K562 (cell line): ENCODE data around the gene CFAP221. TPM values are rescaled to one million over a fixed set of nuclear protein-coding genes. Genes with fewer than 3 reads are reported as not detected.

Experiments
- ATAC-seq: fragments of 200-7000 bp; cut with Tn5 transposase; 3 replicates; pipeline ENCODE4 v1.9.1; 2020; ENCODE audit warnings: moderate library complexity
- BruUV-seq: library from RNA; stranded (reverse); fragments of 400-500 nt; replicated peaks from 2 replicates; lab custom pipeline; 2021; lab: Mats Ljungman, UMichigan
- CTCF ChIA-PET: fragments of 300-600 bp; formaldehyde crosslinking; extraction: SDS; loops from one replicate; lab custom pipeline; 2021; ENCODE audit warnings: low intra/inter-chr PET ratio; lab: Yijun Ruan, JAX
- POLR2A ChIA-PET: fragments of 300-600, 350-650 bp; sonication (Branson Sonifier 250); formaldehyde crosslinking; extraction: SDS; loops from one replicate; lab custom pipeline; 2021; ENCODE audit warnings: antibody characterized with exemption, inconsistent platforms; lab: Yijun Ruan, JAX
- DNase-seq, 4 experiments: peaks; one replicate each; pipeline versions ENCODE4 v3.0.0 to v3.0.0-alpha.2; 2011 to 2018; ENCODE audit warnings: low spot score in 3 of 4, mixed read lengths in 3 of 4; ENCODE audit errors: extremely low read depth in 1 of 4
- FAIRE-seq: peaks from 2 replicates; lab custom pipeline; 2011; peaks lifted over from hg19 to GRCh38; lab: Jason Lieb, UNC
- H2AFZ ChIP-seq: 2 replicates; pipeline ENCODE4 v1.6.0; 2011; ENCODE audit warnings: low read depth, low read length, control low read depth, inconsistent platforms
- H3K27ac ChIP-seq: fragments of 200-600 bp; 3 replicates; pipeline ENCODE4 v1.8.0; 2011; ENCODE audit warnings: low read depth, mild to moderate bottlenecking, control low read depth, inconsistent platforms, low read length, moderate library complexity, mixed read lengths; ENCODE audit errors: extremely low read depth
- H3K27me3 ChIP-seq, 2 experiments: fragments of 300-600 bp in 1 of 2; 2 replicates in 1 of 2; 3 replicates in 1 of 2; pipeline versions ENCODE4 v1.6.0 to v1.8.0; 2011; ENCODE audit warnings: inconsistent platforms in 2 of 2, low read length in 2 of 2, mild to moderate bottlenecking in 1 of 2, mixed read lengths in 1 of 2, moderate library complexity in 1 of 2; ENCODE audit not compliant: control insufficient read depth in 2 of 2, insufficient read depth in 2 of 2
- H3K36me3 ChIP-seq: fragments of 300-600 bp; 3 replicates; pipeline ENCODE4 v1.8.0; 2011; ENCODE audit warnings: mild to moderate bottlenecking, low read length, inconsistent platforms; ENCODE audit not compliant: control insufficient read depth, insufficient read depth
- H3K4me1 ChIP-seq, 2 experiments: fragments of 200-600 bp in 1 of 2; replicated peaks in 1 of 2; 2 replicates in 1 of 2; 3 replicates in 1 of 2; pipeline versions ENCODE4 v1.5.1 to v1.8.0; 2011; ENCODE audit warnings: inconsistent platforms in 2 of 2, low read length in 2 of 2, mild to moderate bottlenecking in 1 of 2, mixed read lengths in 1 of 2, moderate library complexity in 1 of 2; ENCODE audit not compliant: control insufficient read depth in 2 of 2, insufficient read depth in 2 of 2
- H3K4me2 ChIP-seq: 2 replicates; pipeline ENCODE4 v1.6.1; 2011; ENCODE audit warnings: low read length, control low read depth, inconsistent platforms, mixed read lengths; ENCODE audit not compliant: insufficient read depth
- H3K4me3 ChIP-seq: fragments of 200-600 bp; sonication (generic), shearing (Covaris generic); 2 replicates; pipeline ENCODE4 v1.5.1; 2016; ENCODE audit warnings: control low read depth, inconsistent platforms
- H3K79me2 ChIP-seq: fragments of 200-600 bp; 3 replicates; pipeline ENCODE4 v1.8.0; 2011; ENCODE audit warnings: low read length, inconsistent platforms; ENCODE audit not compliant: control insufficient read depth, insufficient read depth
- H3K9ac ChIP-seq, 2 experiments: 2 replicates each; pipeline versions ENCODE4 v1.6.0 to v1.6.1; 2011; ENCODE audit warnings: low read depth in 2 of 2, low read length in 2 of 2, control low read depth in 1 of 2, inconsistent platforms in 1 of 2, mild to moderate bottlenecking in 1 of 2, mixed read lengths in 1 of 2; ENCODE audit not compliant: insufficient read depth in 1 of 2
- H3K9me1 ChIP-seq: one replicate; pipeline ENCODE4 v1.6.0; 2011; ENCODE audit warnings: inconsistent platforms, mild to moderate bottlenecking, low read length, moderate library complexity; ENCODE audit not compliant: control insufficient read depth, insufficient read depth
- H3K9me3 ChIP-seq: replicated peaks from 2 replicates; pipeline ENCODE4 v1.5.1; 2011; ENCODE audit warnings: low read depth, low read length, inconsistent platforms; ENCODE audit not compliant: control insufficient read depth, insufficient read depth
- H4K20me1 ChIP-seq: replicated peaks from 2 replicates; pipeline ENCODE4 v1.6.1; 2011; ENCODE audit warnings: low read length, inconsistent platforms, mixed read lengths; ENCODE audit not compliant: control insufficient read depth, insufficient read depth
- FUS ChIP-seq: fragments of 200-400 bp; formaldehyde crosslinking; optimal IDR thresholded peaks from 2 replicates; pipeline ENCODE3; 2017; ENCODE audit warnings: low read depth, low read length
- NCOA4 ChIP-seq: fragments of 450-650 bp; IDR thresholded peaks from 2 replicates; pipeline ENCODE4 v1.6.1; 2018; ENCODE audit warnings: mild to moderate bottlenecking; ENCODE audit not compliant: partially characterized antibody
- PRMT5 ChIP-seq: sonication (generic); formaldehyde crosslinking; IDR thresholded peaks from 2 replicates; pipeline ENCODE4 v1.5.0; 2020; ENCODE audit warnings: missing genetic modification reagents
- RBM14 ChIP-seq: fragments of 200-400 bp; formaldehyde crosslinking; IDR thresholded peaks from 2 replicates; pipeline ENCODE4 v1.6.1; 2018; ENCODE audit warnings: low read depth, mild to moderate bottlenecking, low read length, moderate library complexity, borderline replicate concordance; ENCODE audit not compliant: insufficient read depth
- RBM39 ChIP-seq: fragments of 200-400 bp; formaldehyde crosslinking; optimal IDR thresholded peaks from 2 replicates; pipeline ENCODE3; 2018; ENCODE audit warnings: low read depth, low read length
- ZBTB1 ChIP-seq: sonication (generic); formaldehyde crosslinking; IDR thresholded peaks from 2 replicates; pipeline ENCODE4 v1.8.1; 2023; ENCODE audit warnings: missing genetic modification reagents, low read depth, mild to moderate bottlenecking, borderline replicate concordance
- ZKSCAN1 ChIP-seq: fragments of 150-350 bp; IDR thresholded peaks from 2 replicates; pipeline ENCODE4 v1.6.1; 2016; ENCODE audit warnings: low read depth, low read length
- ZNF354B ChIP-seq: fragments of 250-450 bp; sonication (Bioruptor Pico); IDR thresholded peaks from 2 replicates; pipeline ENCODE4 v1.4.0; 2020
- in situ Hi-C: fragments of 300-500 bp; cut with MboI; formaldehyde crosslinking; loops from 4 replicates; pipeline ENCODE4 v1.15.0; 2018; ENCODE audit warnings: inconsistent platforms, mixed read lengths
- intact Hi-C: fragments of 100-400 bp; cut with micrococcal nuclease; formaldehyde crosslinking; loops from 2 replicates; pipeline ENCODE4 v1.14.2; 2022
- polyA plus RNA-seq, 8 experiments: library from polyadenylated mRNA; depleted of rRNA in 4 of 8; stranded (reverse) in 5 of 8; unstranded in 3 of 8; fragments of >200 nt; fragmentation: Nextera tagmentation in 2 of 8; fragmentation: Illumina TruSeq in 1 of 8; extraction: Ambion mirVana in 2 of 8; extraction: Trizol in 1 of 8; gene quantifications; 2 replicates each; pipeline versions ENCODE4 v1.2.1 to v1.2.3, GENCODE V29; 2011 to 2014; ENCODE audit warnings: inconsistent platforms in 1 of 8, missing spikeins in 1 of 8
- total RNA-seq, 7 experiments: library from RNA; depleted of rRNA in 6 of 7; stranded (reverse); fragments of >200 nt in 6 of 7; fragmentation: Illumina TruSeq in 2 of 7; extraction: Trizol in 2 of 7; gene quantifications; 2 replicates each; pipeline versions ENCODE4 v1.2.1 to v1.2.3, GENCODE V29; 2011 to 2021; ENCODE audit warnings: low replicate concordance in 1 of 7
- TF ChIP-seq, protein P1 (sequence below): fragments of 200-800 bp; sonication (Bioruptor generic); IDR thresholded peaks from 2 replicates; pipeline ENCODE4 v1.6.1; 2017; ENCODE audit warnings: missing genetic modification characterization, missing compliant biosample characterization
- TF ChIP-seq, protein P2 (sequence below), 3 experiments: fragments of 200-800 bp in 1 of 3; sonication (Bioruptor generic) in 1 of 3; sonication (generic) in 1 of 3; formaldehyde crosslinking in 1 of 3; IDR thresholded peaks; 2 replicates each; pipeline versions ENCODE4 v1.6.1 to v1.8.0; 2016 to 2022; ENCODE audit warnings: mild to moderate bottlenecking in 2 of 3, missing compliant biosample characterization in 2 of 3, missing genetic modification characterization in 2 of 3, missing genetic modification reagents in 1 of 3
- TF ChIP-seq, protein P3 (sequence below): fragments of 450-650 bp; formaldehyde crosslinking; IDR thresholded peaks from 2 replicates; pipeline ENCODE4 v1.4.0; 2020; ENCODE audit warnings: mild to moderate bottlenecking, moderate library complexity

CFAP221 gene
- total and polyA plus RNA-seq, 9 of the 15 experiments (the other 6 are each of a cell fraction or from before 2014, with no cell fraction given): 0.09 to 1.4 (median 0.65) TPM

DNA sequence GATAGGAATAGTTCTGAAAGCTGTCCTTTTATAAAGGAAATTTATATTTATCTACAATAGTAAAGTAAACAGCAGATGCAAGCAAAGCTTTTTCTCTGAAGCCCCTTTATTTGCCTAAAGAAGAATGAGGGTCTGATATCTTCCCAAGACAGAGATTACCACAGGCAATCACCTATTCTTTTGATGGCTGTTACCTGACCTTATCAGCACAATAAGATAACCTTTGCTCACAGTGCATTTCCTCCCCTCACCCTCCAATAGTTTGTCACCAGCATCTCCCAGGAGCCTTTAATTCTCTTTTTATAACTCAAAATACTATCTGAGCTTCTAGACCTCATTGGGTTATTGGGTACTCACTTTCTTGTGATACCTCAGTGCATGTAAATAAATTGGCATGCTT lies 6.5 kb upstream of the CFAP221 start:
- no peak overlapping the region for H3K4me2 ChIP-seq
- H3K9me1 ChIP-seq: no peaks in the 10 kb centered on the region
- DNase-seq (no peak), ATAC-seq (no peak), FAIRE-seq (no peak)
- H3K9ac ChIP-seq: no peak overlapping the region
- H3K27ac ChIP-seq: no peak overlapping the region
- in situ Hi-C loops (no loop called here), intact Hi-C loops (no loop called here)
- H2AFZ ChIP-seq: no peak overlapping the region
- H3K4me1 ChIP-seq: peaks cover 3 to 13% of the 10 kb centered on the region in 2 experiments; a peak in 3 of 5 replicates
- no peak for TF ChIP-seq PRMT5
- TF ChIP-seq, protein P1, sequence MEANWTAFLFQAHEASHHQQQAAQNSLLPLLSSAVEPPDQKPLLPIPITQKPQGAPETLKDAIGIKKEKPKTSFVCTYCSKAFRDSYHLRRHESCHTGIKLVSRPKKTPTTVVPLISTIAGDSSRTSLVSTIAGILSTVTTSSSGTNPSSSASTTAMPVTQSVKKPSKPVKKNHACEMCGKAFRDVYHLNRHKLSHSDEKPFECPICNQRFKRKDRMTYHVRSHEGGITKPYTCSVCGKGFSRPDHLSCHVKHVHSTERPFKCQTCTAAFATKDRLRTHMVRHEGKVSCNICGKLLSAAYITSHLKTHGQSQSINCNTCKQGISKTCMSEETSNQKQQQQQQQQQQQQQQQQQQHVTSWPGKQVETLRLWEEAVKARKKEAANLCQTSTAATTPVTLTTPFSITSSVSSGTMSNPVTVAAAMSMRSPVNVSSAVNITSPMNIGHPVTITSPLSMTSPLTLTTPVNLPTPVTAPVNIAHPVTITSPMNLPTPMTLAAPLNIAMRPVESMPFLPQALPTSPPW: no peak
- no peak for TF ChIP-seq ZBTB1 (CRISPR knock-in tag)
- no peak for TF ChIP-seq NCOA4
- TF ChIP-seq, protein P2, sequence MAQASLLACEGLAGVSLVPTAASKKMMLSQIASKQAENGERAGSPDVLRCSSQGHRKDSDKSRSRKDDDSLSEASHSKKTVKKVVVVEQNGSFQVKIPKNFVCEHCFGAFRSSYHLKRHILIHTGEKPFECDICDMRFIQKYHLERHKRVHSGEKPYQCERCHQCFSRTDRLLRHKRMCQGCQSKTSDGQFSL (CRISPR knock-in tag; IDR thresholded peaks at IDR 0.05): no peak
- TF ChIP-seq, protein P2 (tag; IDR thresholded peaks at IDR 0.05): no peak
- TF ChIP-seq FUS: no peak
- TF ChIP-seq RBM14: no peak
- TF ChIP-seq, protein P3, sequence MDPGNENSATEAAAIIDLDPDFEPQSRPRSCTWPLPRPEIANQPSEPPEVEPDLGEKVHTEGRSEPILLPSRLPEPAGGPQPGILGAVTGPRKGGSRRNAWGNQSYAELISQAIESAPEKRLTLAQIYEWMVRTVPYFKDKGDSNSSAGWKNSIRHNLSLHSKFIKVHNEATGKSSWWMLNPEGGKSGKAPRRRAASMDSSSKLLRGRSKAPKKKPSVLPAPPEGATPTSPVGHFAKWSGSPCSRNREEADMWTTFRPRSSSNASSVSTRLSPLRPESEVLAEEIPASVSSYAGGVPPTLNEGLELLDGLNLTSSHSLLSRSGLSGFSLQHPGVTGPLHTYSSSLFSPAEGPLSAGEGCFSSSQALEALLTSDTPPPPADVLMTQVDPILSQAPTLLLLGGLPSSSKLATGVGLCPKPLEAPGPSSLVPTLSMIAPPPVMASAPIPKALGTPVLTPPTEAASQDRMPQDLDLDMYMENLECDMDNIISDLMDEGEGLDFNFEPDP (CRISPR knock-in tag): no peak
- no peak for TF ChIP-seq RBM39
- TF ChIP-seq ZKSCAN1: no peak
- no peak for TF ChIP-seq ZNF354B (CRISPR knock-in tag)
- H3K4me3 ChIP-seq: no peak overlapping the region
- no peaks in the 10 kb centered on the region for H3K36me3 ChIP-seq
- H3K79me2 ChIP-seq: no peaks in the 10 kb centered on the region
- BruUV-seq: no TSS peak
- H4K20me1 ChIP-seq: no peaks in the 10 kb centered on the region
- POLR2A ChIA-PET: no interaction called here
- H3K27me3 ChIP-seq: no peaks in the 10 kb centered on the region
- H3K9me3 ChIP-seq: no peaks in the 10 kb centered on the region
- CTCF ChIA-PET: no interaction called here
